GM19438 (cell line): ENCODE data around the gene KCMF1.

Experiments
- ATAC-seq: cut with Tn5 transposase; IDR thresholded peaks from one replicate; pipeline ENCODE4 v1.9.1; 2021; ENCODE audit warnings: low read depth; ENCODE audit not compliant: unreplicated experiment

Gene KCMF1

DNA sequence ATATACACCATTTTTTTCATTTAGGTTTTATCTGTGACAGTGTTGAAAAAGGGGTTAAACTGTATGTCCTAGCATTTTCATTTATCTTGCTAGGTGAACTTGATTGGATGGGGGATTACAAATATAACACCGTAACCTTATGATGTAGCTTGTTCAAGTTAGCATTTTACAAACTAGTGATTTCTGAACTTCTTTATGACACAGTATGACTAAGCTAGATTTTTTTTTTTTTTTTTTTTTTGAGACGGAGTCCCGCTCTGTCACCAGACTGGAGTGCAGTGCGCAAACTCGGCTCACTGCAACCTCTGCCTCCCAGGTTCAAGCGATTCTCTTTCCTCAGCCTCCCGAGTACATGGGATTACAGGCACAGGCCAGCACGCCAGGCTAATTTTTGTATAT lies 47.1 kb downstream of the KCMF1 start:
- no peak for ATAC-seq

DNA sequence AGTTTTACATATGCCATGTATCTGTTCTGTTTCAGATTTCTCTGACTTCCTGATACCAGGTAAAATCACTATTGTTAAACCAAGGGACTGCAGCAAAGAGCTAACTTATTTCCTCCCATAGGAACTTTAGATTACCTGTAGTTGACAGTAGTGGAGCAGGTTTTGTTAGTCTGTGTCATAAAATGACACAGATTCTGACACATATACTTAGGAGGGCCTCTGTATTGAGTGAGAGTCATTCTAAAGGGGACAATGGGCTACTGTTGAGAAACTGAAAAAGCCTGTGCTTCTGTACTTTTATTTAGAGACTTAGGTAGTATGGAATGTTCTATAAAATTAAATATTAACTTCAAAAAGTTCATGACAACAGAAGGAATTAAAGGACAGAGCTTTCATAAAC lies 48.2 kb downstream of the KCMF1 start:
- ATAC-seq: no peak

DNA sequence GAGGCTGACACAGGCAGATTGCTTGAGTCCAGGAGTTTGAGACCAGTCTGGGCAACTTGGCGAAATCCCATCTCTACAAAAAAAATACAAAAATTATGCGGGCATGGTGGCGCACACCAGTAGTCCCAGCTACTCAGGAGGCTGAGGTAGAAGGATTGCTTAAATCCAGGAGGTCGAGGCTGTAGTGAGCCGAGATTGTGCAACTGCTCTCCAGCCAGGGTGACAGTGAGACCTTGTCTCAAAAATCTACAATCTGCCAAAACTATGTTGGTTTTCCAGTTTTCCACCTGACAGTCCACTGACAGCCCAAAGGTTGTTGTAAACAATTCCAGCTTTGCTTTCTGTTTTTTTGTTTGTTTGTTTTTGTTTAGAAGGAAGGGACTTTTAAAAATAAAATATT lies 51.3 kb downstream of the KCMF1 start:
- no peak for ATAC-seq

DNA sequence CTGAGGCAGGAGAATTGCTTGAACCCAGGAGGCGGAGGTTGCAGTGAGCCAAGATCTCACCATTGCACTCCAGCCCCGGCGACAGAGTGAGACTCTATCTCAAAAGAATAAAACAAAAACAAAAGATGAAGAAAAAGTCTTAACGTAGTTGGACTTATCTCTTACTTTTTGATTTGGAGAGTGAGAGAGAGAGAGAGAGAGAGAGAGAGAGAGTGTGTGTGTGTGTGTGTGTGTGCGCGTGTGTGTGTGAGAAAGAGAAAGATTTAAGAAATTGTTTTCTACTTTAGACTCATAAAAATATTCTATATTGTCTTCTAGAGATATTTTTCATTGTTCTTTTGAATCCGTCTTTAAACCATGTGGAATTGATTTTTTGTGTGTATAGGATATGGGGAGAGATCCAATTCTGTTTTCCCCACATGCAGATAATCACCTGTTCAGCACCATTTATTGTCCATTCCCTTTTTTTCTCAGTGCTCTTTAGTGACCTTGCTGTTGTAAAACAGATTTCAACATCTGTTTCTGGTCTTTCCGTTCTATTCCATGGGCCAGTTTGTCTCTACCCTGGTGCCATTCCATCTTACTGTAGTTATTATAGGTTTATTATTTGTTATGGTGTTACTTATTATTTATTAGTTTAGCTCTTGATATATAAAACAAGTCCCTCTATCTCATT lies 53.5 kb downstream of the KCMF1 start:
- ATAC-seq: no peak

DNA sequence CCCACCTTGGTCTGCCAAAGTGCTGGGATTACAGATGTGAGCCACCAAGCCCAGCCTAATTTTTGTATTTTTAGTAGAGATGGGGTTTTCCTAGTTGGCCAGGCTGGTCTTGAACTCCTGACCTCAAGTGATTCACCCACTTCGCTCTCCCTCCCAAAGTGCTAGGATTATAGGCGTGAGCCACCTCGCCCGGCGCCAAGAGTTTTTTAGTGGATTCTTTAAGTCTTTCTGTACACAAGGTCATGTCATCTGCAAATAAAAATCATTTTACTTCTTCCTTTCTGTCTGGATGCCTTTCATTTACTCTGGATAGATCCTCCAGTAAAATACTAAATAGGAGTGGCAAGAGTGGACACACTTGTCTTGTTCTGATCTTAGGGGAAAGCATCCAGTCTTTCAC lies 61.7 kb downstream of the KCMF1 start:
- no peak for ATAC-seq

DNA sequence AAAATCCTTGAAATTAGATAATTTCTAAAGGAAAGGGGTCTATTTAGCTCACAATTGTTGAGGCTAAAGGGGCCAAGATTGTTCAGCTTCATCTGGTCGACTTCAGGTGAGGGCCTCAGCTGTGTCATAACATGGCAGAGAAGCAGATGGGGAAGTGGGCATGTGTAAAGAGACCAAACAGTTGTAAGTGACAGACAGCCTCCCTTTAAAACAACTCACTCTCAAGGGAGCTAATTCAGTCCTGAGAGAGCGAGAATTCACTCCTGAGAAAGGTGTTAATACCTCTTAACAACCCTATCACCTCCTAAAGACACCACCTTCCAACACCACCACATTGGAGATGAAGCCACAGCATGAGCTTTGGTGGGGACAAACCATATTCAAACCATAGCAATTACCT lies 62.4 kb downstream of the KCMF1 start:
- ATAC-seq: no peak

DNA sequence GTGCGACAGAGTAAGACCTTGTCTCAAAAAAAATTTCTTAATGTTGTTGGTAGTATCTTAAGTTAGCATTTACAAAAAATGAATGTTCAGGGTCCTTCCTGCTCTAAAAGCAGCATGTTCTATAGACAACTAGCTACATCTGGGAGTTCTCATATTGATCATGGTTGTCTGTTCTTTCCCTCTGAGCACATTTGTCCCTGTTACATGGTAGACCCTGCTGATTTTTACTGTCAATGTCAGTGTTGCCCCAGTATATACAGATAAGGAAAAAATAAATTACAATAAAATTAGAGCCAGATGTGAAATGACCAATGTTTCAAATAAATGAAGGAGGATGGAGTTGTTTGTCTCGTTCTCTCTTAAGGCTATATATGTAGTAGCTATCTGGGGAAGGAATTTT lies 63.2 kb downstream of the KCMF1 start:
- no peak for ATAC-seq

DNA sequence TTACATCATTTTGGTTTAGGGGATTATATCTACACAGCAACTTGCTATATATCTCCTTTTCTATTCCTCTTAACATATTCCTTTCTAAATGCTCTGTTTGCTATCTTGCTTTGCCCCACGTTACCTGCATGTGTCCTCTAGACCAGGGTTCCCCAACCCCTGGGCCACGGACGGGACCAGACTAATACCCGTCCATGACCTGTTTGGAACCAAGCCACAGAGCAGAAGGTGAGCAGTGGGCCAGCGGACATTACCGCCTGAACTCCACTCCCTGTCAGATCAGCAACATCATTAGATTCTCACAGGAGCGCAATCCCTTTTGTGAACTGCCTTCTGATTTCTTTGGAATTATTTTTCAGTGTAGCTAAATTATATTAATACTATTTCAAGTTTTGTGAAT lies 66.7 kb downstream of the KCMF1 start:
- ATAC-seq: no peak

DNA sequence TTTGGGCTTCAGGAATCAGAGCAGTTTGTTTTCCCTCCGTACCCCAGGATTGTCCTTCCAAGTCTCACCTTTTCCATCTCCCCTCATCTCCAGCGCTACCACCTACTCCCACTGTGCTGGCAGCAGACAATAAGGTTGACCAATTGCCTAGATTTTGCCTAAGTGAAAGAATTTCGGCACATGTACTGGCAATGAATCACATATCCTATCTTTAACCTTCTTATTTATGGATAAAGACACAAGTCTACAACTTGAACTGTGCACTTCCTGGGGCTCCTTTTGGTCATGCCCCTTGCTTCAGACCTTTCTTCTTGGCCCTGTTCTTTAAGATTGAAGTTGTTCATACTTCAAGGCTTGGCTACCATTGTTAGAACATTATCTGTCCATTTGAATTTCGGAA lies 71.4 kb downstream of the KCMF1 start:
- no peak for ATAC-seq

DNA sequence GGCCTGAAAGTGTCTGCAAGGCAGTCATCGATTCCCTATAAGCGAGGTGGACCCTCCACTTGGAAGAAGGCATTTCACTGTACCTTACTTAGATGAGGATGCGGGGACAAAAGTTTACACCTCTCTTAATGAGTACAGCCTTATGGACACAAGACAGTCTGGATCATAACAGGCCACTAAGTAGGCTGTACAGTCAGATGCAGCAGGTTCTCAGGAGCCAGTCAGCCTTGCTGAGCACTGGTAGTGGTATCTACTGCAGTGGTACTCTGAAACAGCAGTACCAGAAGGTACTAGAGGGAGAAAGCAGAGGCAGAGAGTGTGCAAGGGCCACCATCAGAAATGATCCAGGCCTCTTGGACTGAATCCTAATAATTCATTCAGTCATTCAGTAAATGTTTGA lies 77.6 kb downstream of the KCMF1 start:
- ATAC-seq: no peak

DNA sequence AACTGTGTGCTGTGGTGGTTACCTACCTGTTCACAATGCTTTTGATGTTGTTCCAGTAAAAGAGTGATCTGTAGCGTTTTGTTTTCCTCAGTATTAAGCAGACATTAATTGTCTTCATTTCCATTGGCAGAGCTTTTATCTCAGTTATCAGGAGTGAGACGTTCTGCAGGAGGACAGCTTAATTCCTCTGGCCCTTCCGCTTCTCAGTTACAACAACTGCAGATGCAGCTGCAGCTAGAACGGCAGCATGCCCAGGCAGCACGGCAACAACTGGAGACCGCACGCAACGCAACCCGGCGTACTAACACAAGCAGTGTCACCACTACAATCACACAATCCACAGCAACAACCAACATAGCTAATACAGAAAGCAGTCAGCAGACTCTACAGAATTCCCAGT lies 78.3 kb downstream of the KCMF1 start:
- no peak for ATAC-seq

DNA sequence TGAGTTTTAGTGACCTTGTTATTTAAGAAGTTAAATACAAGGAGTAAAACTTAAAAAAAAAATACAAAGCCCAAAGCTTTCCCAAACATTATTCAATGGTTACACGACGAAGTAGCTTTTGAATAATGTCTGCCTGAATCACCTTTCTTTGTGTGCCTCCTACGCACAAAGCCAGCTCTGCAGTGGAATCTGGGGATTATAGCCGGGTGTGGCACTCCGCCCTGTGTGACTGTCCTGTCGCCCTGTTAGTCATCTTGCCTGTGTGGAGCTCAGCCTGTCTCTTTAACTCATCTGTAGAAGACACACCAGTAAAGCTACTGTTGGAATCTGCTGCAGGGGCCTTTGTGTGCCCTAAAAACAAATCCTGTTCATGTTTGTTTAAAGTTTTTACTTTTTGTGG lies 82.8 kb downstream of the KCMF1 start:
- ATAC-seq: no peak

DNA sequence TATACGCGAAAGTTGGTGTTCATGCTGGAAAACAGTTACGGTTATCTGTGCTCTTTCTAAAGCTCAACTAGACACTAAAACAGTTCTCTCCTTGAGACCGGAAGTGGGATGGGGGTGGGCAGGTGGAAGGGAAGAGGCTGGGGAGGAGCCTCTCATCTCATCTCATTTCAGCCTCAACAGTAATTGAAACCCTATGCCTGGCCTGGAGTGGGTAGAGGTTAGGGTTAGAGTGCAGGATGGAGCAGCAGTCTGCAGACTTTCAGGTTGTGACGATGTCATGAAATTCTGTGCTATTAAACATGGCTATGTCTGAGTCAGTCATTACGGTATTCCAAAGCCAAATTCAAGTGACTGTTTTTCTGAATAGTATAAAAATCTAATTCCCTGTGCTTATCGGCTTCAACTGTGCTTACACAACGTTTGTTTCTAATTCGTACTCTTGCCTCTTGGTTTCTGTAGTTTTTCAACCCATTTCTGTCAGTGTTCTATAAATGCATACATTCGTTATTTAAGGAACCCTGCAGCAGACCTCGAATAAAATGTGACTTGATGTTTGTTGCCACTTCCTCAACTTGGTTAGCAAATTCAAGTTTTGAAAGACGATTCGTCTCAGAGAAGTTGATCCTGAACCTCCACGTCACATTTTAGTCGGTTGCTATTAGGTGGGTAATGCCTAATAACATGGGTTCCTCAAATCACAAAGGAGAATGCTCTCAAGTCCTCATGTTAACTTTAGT lies 86.4 kb downstream of the KCMF1 start:
- ATAC-seq: no peak

DNA sequence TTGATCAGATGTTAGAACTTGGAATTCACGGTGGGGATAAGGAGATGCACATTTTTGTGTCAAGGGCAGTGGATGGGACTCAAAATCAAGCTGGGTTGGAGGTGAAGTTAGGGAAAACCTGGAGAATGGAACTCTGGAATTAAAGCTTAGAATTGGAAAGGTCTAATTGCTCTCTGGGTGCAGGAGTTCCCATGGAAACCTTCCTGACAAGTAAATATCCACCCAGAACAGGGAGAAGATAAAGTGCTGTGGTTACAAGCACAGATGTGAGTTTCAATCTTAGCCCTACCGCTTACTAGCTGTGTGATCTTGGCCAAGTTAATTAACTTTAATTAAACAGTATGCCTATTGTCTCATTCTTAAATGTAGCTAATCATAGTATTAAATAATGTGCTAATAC lies 90.9 kb downstream of the KCMF1 start:
- no peak for ATAC-seq

DNA sequence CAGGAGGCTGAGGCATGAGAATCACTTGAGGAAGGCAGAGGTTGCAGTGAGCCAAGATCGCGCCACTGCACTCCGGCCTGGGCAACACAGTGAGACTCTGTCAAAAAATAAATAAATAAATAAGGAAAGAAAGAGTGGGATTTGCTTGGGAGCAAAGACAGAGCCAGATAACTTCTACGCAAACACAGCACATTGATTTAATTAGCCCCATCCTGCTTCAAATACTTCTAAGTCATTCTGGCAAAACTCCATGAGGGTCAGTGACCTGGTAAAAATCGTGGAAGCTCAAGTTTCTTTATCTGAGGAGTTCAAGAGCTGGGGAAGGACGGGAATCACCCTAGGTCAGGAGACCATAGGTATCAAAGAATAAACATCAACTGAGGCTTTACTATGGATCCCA lies 91.6 kb downstream of the KCMF1 start:
- ATAC-seq: no peak

DNA sequence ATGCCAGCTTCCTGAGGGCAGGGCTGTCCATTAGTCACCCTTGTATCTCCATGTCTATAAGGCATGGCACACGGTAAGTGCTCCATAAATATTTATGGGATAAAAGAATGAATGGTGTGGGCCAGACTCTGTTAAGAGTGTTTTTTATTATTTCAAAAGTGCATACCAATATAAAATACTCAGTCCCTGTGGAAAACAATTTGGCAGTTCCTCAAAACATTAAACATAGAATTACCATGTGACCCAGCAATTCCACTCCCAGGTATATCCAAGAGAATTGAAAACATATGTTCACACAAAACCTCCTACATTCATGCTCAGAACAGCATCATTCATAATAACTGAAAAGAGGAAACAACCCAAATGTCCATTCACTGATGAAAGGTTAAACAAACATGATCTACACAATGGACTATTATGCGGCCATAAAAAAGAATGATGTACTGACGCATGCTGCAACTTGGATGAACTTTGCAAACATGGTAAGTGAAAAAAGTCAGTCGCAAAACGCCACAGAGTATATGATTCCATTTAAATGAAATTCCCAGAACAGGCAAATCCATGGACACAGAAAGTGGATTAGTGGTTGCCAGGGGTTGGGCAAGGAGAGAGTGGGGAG lies 93.1 kb downstream of the KCMF1 start:
- ATAC-seq: no peak

DNA sequence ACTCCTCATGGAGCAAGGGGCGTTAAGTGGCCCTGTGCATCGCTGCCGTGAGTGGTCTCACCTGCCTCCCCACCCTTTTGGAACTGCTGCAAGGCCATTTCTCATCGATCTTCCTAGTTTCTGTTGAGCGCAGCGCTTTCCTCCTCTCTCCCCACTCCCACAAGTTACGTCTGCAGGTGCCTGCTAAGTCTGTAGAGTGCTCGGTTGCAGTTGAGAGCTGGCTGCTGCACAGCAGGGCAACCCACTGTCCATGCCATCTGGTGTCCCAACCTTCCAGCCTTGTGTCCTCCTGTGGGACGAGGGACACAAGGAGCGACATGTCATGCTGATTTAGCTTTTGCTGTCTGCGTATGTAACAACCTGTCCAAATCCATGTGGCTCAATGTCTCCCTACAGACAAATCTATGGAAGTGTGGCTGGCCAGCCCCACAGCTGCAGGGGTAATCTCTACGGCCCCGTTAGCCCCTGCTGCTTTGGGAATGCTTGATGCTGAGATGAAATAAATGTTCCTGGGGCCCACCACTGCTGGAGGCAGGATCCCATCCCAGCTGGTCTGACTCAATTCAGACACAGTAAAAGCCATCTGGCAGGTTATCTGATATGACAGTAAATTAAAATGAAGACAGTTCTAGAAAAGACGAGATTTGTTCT lies 94.1 kb downstream of the KCMF1 start:
- ATAC-seq: no peak

DNA sequence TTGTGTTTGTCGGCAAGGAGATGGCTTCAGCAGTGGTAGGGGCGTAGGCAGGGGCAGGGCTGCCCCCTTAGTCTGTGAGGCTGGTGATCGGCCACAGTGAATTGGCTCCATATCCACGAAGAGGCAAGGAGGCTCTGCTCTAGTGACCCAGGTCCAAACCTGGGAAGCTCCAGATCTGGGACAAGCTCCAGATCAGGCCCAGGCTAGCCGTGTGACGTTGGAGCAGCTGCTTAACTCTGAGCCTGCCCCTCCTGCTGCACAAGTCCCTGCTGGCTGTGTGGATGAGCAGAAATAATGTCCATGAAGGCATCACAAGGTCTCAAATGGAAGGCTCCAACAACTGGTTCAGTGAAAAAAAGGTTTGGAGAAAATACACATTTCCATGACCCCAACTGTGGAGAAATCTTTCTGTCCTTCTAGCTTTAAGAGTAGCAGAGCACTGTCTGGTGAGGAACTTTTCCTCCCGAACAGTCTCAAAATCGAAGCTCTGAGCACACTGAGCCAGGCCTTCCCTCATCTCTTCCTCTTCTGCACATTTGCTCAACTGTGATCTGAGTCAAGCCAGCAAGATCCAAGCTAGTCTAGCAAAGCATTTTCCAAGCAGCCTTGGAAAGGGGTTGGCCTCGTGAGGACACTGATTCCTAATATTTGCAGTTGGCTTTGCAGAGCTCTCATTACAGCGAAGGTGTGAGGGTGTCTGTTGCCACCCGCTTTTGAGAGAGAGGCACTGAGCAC lies 95.2 kb downstream of the KCMF1 start:
- no peak for ATAC-seq

DNA sequence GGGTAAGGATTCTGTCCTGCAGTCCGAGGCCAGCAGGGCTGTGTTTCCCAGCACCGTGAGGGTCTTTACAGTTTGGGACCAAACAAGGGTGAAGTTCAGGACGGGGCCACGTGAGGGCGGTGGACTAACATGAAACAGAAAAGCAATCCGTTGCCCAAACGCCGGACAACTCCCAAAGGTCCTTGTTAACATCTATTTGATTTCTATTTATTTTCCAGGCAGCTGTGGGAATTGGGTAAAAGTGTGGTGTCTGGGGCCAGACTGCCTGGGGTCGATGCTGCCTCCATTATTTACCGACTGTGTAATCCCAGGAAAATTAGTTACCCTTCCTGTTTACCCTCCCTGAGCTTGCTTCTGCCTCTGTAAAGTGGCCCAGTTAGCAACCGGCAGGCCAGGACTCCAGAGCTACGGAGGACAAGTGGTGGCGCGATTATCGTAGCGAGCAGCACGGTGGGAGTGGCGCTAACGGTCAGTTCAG lies 96.0 kb downstream of the KCMF1 start:
- no peak for ATAC-seq

DNA sequence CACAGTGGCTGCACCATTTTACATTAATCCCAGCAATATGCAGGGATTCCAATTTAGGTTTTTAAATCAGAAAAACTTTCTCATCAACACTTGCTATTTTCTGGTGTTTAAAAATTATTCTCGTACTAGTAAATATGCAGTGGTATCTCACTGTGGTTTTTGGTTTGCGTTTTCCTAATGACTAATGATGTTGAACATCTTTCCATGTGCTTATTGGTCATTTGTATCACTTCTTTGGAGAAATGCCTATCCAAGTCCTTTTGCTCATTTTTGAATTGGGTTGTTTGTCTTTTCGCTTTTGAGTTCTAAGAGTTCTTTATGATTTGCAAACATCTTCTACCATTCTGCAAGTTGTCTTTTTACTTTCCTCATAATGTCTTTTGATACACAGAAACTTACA lies 100.1 kb downstream of the KCMF1 start:
- ATAC-seq: no peak

DNA sequence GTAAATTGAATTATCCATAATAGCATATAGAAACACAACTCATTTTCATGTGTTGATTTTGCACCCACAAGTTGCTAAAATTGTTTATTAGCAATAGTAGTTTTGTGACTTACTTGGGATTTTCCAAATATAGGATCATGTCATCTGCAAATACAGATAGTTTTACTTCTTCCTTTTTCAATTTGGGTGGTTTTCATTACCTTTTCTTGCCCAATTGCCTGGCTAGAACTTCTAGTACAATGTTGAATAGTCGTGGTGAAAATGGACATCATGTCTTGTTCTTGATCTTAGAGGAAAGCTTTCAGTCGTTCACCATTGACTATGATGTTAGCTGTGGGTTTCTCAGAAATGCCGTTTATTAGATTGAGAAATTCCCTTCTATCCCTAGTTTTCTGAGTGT lies 102.1 kb downstream of the KCMF1 start:
- ATAC-seq: no peak
